ENCODE results near the gene ADAMTS14.
A peak's percentile ranks its signal among the peaks of the same experiment; 100 is the strongest.

The ADAMTS14 gene

DNA sequence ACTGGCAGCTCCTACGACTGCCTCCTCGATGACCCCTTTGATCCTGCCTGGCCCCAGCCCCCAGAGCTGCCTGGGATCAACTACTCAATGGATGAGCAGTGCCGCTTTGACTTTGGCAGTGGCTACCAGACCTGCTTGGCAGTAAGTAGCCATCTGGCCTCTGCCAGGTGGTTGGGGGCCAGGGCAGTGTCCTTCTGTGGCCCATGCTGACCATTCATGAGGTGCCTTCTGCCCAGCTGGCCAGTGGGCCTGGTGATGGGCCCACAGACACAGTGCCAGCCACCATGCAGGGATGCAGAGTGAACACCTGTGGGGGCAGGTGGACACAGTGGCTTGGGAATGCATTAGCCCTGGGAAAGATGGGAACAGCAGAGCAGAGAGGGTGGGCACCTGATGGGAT lies 62.9 kb downstream of the ADAMTS14 start:
- DNase-seq (ENCODE audit: low read depth): no peak

DNA sequence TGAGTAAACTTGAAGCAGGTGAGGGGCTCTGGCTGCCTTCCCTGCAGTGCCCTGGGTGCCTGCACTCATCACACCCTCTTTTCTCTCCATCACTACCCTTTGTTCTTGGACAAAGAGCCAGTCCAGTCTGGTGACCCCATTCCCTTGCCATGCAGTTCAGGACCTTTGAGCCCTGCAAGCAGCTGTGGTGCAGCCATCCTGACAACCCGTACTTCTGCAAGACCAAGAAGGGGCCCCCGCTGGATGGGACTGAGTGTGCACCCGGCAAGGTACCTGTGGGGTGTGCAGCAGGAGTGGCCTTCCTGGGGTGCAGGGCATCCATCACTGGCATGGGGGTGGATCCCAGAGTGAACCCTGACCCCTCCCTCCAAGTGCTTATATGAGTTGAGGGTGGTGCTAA lies 64.2 kb downstream of the ADAMTS14 start:
- no peak for DNase-seq (ENCODE audit: low read depth)

DNA sequence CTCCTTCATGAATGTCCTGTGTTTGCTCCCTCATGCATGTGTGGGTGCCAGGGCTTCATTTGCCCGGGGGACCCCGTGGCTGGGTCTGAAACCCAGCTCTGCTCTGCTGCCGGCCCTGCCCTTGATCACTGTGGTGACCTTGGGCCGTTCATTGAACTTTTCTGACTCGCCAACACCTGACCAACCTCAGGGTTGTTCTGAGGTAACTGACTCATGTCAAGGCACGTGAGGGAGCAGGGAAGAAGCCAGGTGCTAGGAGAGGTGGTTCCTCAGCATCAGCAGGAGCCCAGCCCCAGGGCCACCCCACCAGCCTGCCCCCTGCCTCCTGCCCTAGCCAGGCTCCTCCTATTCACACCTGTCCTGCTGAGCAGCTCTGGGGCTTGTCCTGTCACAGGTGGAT lies 64.9 kb downstream of the ADAMTS14 start:
- DNase-seq (ENCODE audit: low read depth): no peak

DNA sequence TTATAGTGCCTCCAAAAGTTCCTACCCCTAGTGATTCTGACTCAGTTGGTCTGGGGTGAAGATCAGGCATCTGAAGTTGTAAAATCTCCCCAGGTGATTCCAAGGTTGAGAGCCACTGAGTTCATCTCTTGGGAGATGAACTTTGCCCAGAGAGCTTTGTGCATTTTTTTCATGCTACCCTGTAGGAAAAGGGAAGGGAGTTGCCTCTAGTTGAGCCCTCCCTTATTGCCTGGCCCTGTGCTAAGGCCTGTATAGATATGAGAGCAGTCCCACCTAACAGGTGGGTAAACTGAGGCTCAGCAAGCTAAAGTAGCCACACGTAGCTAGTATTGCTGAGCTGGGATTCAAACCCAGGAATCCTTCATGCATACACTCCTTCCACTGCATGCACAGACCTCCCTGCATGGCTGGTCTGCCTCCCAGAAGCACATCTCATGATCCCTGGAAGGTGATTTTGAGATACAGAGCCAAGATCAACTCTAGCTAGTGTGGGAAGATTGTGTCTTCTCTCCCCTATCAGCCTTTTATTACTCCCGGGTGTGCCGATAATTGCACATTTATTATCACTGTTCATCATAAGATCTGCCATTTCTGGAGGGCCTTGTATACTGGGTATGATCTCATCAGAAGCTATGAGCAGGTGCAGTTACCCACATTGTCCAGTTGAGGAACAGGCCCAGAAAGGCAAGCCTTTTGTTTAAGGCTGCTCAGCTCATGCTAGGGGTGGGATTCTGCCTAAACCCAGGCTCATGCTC lies 65.9 kb downstream of the ADAMTS14 start:
- DNase-seq (ENCODE audit: low read depth): no peak

DNA sequence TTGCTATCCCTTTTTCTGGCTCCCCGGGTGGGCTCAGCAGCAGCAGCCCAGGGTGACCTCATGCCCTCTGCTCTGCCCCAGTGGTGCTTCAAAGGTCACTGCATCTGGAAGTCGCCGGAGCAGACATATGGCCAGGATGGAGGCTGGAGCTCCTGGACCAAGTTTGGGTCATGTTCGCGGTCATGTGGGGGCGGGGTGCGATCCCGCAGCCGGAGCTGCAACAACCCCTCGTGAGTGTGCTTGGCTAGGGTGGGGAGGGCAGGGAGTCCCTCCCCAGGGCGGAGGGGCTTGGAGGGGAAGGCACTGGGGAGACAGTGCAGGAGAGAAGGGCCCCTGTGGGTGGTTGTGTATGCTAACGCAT lies 66.4 kb downstream of the ADAMTS14 start:
- no peak for DNase-seq (ENCODE audit: low read depth)

DNA sequence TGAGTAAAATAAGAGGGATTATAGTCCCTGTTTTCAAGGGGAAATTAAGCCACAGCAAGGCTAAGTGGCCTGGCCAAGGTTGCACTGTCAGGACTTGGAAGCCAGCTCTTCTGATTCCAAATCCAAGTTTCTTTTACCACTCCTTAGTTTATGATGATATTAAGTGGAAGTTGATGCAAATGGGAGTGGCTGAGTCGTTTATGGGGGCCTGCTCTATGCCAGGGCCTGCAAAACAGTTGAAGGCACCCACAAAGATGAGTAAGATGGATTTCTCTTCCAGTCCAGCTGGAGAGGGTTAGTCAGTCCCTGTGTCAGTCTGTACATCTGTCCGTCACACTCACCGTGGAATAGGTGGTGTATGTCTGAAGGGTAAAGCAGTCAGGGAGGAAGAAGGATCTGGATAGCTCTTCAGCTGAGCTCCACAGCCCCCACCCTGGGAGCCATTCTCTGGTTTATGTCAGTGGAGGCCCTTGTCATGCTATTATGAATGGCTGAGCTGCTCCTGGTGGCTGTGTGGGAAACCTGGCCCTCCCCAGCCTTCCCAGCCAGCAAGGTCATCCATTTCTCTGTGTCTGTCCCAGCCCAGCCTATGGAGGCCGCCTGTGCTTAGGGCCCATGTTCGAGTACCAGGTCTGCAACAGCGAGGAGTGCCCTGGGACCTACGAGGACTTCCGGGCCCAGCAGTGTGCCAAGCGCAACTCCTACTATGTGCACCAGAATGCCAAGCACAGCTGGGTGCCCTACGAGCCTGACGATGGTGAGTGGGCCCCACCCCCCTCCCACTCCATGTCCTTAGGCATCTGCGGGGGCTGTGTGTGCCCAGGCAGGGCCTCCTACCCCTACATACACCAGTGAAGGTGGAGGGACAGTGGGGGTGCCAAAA lies 68.3 kb downstream of the ADAMTS14 start:
- no peak for DNase-seq (ENCODE audit: low read depth)

DNA sequence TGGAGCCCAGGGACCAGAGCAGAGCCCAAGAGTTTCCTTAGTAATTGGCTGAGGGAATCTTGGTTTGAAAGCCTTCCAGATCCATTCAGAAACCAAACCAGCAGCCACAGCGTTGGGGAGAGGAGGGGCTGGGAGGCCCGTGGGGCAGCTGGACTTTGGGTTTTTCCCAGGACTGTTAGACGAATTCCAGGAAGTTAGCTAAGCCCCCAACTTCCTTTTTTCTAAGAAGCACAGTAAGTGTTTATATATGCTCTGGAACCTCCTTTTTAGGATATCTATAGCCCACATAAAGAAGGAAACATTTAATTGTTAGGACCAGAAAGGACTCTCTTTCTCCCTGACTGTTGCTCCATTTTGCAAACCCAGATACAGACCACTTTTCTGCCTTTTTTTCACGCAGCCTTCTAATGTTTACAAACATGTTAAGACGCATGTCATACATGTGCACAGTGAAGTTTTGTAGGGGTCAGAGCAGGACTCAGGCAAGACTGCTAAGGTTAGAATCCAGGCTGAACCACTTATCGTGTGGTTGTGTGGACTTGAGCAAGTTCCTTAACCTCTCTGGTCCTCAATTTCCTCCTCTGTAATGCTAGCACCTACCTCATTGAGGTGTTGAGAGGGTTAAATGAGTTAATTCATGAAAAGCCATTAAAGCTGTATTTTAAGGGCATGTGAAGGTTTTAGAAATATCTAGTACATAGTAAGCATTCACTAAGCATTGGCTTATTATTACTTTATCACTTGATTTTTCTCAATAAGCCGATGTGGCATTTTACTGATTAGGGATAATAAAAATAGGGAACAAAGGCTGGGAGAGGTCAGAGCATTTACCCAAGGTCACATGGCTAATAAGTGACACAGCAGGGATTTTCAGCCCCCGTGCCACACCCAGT lies 70.5 kb downstream of the ADAMTS14 start:
- DNase-seq (ENCODE audit: low read depth): peak; percentile 89

DNA sequence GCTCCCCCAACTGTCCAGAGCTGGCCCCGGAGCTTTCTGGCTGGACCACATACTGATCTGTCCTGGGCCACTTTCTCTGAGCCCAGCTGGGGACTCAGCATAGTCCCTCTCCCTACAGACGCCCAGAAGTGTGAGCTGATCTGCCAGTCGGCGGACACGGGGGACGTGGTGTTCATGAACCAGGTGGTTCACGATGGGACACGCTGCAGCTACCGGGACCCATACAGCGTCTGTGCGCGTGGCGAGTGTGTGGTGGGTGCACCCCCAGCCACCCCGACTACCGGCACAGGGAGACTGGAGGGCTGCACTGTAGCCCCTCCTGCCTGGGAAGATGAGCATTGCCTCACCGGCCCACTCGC lies 71.1 kb downstream of the ADAMTS14 start:
- DNase-seq (ENCODE audit: low read depth): no peak

DNA sequence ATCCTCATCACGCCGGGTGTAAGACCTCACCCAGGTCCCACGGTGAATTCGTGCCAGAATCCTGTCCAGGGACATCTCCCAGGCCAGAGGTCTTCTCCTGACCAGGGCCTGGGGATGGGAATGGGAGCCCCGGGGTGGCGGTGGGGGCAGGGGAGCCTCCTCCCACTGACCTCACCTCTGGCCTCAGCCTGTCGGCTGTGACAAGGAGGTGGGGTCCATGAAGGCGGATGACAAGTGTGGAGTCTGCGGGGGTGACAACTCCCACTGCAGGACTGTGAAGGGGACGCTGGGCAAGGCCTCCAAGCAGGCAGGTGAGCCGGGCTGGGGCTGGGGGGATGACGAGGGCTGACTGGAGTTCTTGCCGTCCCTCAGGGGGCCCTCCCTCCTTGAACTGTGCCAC lies 71.6 kb downstream of the ADAMTS14 start:
- no peak for DNase-seq (ENCODE audit: low read depth)

DNA sequence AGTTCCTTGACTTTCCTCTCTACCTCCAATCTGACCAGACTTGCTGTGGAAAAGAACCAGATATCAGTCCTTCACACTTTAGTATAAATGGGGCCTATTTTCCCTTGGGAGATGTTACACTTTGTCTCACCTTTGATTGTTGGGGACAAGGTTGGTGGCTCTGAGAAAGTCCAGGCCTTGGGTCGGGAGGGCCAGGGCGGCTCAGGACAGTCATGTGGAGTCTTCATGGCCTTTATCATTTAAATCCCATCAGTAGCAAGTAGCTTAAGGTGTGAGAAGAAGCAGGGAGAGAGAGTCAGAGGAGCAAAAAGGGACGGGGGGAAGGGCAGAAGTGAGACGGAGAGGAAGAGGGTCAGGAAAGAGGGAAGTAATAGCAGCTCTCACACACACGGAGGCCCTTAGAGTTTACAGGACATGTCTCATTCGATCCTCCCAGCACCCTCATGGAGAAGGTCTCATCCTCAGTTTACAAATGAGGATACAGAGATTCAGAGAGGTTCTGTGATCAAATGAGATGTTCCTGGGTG lies 72.4 kb downstream of the ADAMTS14 start:
- no peak for DNase-seq (ENCODE audit: low read depth)

DNA sequence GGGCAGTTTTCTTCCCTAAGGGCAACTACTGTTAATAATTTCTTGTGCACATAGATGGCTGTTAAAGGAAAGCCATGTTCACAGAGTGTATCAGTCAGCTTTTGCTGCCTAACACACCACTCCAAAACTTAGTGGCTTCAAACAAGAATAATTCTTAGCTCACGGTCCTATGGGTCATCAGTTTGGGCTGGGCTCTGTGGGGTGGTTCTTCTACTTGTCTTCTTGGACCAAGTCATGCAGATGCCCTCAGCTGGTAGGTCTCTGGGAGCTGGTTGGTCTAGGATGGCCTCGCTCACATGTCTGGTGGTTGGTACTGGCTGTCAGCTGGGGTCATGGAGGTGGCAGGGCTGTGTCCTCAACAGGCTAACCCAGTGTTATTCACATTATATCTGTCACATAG lies 73.2 kb downstream of the ADAMTS14 start:
- DNase-seq (ENCODE audit: low read depth): no peak

DNA sequence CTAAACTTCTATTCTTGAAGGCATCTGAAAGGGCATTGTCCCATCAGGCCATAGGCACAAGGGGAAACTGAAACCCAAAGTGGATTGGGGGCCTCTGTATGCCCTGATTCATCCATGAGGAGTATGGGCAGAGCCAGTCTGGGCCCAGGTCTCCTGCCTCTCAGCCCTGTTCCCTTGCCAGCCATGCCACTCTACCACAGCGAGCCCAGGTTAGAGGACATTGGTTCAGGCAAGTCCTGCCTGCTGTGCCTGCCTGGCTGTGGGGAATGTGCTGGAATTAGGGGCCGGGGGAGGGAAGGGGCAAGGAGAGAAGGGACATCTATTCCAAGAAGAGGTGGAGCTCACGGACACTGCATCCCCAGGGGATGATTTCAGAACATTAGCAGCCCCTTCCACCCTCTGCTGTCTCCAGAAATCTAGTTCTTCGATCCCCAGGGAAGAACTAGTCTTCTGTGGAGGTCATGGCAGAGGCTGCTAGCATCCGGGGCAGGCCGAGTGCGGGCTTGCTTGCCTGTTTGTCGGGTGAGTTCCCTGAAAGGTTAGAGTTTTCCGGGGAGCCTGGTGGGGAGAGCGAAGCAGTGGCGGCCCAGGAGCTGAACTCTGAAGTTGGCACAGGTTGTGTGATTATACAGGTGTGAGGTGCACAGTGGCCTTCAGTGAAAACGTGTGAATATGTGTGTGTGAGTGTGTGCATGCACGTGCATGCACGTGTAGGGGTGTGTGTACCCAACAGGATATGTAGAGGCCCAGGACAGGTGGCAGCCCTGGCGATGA lies 75.1 kb downstream of the ADAMTS14 start:
- DNase-seq (ENCODE audit: low read depth): no peak

DNA sequence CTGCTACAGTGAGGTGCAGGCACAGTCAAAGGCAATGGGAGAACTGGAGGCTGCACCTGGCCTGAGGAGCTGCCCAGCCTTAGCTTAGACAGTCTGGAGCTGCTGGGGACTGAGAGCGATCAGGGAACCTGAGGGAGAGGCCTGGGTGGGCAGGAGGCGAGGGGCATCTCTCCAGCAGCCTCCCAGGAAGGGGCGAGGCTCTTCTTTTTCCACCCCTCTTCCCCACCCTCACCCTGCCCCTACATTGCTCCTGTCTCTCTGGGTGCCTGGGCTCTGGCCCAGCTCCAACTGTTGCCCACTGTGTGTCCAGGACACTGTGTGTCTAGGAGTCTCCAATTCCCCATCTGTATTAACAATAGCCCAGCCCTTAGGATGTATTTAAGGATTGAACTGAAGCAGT lies 76.0 kb downstream of the ADAMTS14 start:
- DNase-seq (ENCODE audit: low read depth): no peak

DNA sequence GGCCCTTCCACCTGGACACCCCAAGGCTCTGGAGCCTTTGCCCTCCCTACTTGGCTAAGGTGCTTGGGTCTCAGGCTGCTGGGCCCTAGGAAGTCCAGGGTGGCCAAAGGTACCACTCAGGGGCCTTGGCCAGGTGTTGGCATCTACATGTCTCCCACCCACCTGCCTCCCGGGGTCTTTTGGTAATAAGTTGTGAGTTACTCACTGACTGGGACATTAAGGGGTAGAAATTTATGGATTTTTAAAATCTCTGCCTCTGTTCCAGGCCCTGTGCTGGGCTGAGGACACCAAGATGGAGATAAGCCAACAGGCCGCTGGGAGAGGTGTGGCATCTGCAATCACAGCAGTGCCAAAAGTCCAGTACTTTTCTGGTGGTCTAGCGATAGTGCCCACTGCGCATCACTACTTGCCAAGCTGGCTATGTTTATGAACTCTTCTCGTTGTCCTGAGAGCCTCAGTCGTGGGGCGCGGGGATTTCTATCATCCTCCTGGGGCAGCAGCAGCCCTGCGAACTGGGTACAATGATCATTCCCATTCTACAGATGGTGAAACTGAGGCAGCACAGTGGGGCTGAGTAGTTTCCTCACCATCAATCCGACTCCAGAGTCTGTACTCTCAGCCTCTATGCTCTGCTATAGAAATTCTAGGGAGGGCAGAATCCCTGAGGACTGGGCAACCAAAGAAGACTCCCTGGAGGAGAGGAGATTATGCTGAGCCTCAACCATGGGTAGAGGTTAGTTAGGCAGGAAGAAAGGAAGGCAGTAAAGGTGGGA lies 76.7 kb downstream of the ADAMTS14 start:
- DNase-seq (ENCODE audit: low read depth): no peak

DNA sequence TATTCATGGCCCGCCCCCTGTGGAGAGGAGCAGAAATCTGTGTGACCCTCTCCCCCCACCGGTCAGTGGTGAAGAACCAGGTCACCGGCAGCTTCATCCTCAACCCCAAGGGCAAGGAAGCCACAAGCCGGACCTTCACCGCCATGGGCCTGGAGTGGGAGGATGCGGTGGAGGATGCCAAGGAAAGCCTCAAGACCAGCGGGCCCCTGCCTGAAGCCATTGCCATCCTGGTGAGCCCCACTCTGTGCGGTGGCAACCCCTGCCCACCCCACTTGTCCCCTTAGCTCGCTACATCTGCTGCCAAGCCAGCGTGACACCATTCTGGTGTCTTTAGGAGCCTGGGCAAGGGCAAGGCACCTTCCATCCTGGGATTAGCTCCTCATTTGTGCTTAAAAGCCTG lies 77.5 kb downstream of the ADAMTS14 start:
- no peak for DNase-seq (ENCODE audit: low read depth)

DNA sequence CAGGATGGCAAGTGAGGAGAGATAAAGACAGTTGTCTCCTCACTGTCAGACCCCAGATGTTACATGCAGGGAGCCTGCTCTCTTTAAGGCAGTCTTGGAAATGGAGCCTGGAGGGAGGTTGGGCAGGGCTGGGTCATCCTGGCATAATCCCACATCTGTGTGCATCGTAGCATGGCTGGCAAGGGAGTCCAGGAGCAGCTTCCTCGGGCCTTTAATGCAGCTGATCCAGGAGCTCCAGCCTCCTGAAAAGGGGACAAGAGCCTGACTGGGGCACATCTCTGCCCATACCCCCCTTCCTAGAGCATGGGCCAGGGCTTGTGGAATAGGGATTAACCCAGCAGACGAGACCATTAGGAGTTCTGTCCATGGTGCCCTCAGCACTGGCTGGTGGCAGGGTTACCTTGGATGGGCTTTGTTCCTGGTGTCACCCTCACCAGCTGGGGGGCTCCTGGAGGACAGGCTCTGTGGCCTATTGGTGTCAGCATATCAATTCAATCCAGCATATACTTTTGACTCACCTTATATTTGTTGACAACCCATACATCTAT lies 77.9 kb downstream of the ADAMTS14 start:
- DNase-seq (ENCODE audit: low read depth): no peak

DNA sequence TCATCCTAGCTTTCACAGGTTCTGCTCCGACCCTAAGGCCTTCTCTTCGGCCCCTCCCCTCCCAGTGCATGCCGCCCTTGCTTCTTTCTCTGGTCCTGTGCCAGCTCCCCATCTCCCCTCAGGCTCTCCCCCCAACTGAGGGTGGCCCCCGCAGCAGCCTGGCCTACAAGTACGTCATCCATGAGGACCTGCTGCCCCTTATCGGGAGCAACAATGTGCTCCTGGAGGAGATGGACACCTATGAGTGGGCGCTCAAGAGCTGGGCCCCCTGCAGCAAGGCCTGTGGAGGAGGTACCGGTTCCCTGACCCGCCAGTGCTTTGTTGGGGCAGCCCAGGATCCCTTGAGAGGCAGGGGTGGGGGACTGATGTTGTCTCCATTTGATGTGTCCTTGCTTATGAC lies 79.0 kb downstream of the ADAMTS14 start:
- DNase-seq (ENCODE audit: low read depth): no peak

DNA sequence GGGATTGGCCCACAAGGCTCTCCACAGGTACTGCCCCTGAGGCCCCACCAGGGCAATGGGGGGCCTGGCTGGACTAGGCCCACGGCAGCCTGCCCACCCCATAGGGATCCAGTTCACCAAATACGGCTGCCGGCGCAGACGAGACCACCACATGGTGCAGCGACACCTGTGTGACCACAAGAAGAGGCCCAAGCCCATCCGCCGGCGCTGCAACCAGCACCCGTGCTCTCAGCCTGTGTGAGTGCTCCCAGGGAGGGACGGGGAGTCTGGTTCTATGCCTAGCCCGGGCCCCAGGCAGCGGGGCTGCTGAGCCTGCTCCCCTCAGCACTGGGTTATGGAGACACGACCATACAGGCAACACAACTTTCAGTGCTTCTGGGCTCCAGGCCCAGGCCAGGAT lies 79.7 kb downstream of the ADAMTS14 start:
- no peak for DNase-seq (ENCODE audit: low read depth)

DNA sequence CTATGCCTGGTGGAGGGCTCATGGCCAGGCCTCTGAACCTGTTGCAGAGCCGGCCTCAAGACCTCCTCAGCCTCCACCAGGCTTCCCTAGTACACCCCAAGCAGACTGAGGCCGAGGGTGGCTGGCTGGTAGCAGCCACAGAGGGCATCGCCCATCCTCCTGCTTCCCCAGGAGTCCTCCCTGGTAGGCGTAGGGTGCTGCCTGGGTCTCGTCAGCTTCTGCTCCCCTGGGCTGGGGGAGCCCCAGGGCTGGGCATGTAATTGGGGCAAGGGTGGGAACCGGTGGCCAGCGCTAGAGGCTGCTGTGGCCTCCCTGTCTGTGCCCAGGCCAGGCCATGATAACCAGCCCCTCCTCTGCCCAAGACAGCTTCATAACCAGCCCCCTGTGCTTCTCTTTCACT lies 80.3 kb downstream of the ADAMTS14 start:
- no peak for DNase-seq (ENCODE audit: low read depth)

DNA sequence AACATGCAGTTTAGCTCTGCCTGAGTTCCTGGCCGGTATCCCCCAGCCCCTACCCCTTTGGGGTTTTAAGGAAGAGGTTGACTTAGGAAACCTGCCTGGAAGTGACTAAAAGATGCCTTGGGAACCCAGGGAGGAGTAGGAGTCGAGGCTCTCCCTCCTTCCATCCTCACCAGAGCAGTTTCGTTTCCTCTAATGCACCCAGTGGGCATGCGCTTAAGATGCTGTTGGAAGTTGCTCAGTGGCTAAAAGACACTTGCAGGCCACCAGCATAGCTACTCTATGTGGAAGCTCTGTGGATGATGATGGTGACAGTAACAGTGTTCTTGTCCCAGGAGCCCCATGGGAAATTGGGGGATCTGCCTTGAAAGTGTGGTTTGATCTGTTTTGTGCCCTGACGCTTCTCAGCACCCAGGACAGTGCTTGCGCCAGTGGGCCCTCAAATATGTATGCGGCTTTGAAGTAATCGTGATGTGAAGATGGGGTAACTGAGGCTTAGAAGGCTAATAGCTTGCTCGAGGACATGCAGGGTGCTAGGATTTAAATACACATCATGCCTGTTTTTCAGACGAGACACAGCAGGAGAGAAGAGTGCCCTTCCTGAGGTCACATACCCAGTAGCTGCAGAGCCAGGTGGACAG lies 80.8 kb downstream of the ADAMTS14 start:
- no peak for DNase-seq (ENCODE audit: low read depth)
